ENCODE results near the gene PLA2G4F. TPM values are rescaled to one million over a fixed set of nuclear protein-coding genes. Genes with fewer than 3 reads are reported as not detected.
"Not testable (repeated sequence)": the region's sequence is repeated elsewhere in the genome, so short reads cannot be mapped to it uniquely, and the experiment has no call there.

Gene PLA2G4F
- total RNA-seq, 1 donor: not detected

GRCh38 chr15:42093966-42094365 is 62.5 kb downstream of the PLA2G4F start:
- no peak overlapping the region for H3K4me2 ChIP-seq (ENCODE audit: insufficient read depth, low read length)
- no peaks in the 10 kb centered on the region for H3K36me3 ChIP-seq (ENCODE audit: insufficient read depth, low read length)
- no peaks in the 10 kb centered on the region for H4K20me1 ChIP-seq (ENCODE audit: insufficient read depth, low read length)
- H3K27ac ChIP-seq (ENCODE audit: low read depth, low read length): no peak overlapping the region
- H2AFZ ChIP-seq (ENCODE audit: low read length): no peak overlapping the region
- no peak for TF ChIP-seq CTCF (IDR thresholded peaks at IDR 0.05; ENCODE audit: extremely low read depth, low read depth, low read length)
- no peaks in the 10 kb centered on the region for H3K9me3 ChIP-seq (ENCODE audit: low read depth, low read length)
- DNase-seq (ENCODE audit: insufficient read length, low spot score, missing footprints): no peak
- H3K4me3 ChIP-seq (ENCODE audit: insufficient read depth, low read length): no peak overlapping the region
- H3K4me1 ChIP-seq (ENCODE audit: insufficient read depth, low read length): no peaks in the 10 kb centered on the region
- H3K27me3 ChIP-seq (ENCODE audit: insufficient read depth, low read length): peaks cover 38% of the 10 kb centered on the region
- H3K79me2 ChIP-seq (ENCODE audit: insufficient read depth, low read length): no peaks in the 10 kb centered on the region

GRCh38 chr15:42092398-42093318 is 63.8 kb downstream of the PLA2G4F start:
- no peaks in the 10 kb centered on the region for H4K20me1 ChIP-seq (ENCODE audit: insufficient read depth, low read length)
- no peak overlapping the region for H3K27ac ChIP-seq (ENCODE audit: low read depth, low read length)
- no peaks in the 10 kb centered on the region for H3K9me3 ChIP-seq (ENCODE audit: low read depth, low read length)

GRCh38 chr15:42091753-42092397 is 64.6 kb downstream of the PLA2G4F start:
- H3K4me1 ChIP-seq (ENCODE audit: insufficient read depth, low read length); DNase-seq (ENCODE audit: insufficient read length, low spot score, missing footprints); H2AFZ ChIP-seq (ENCODE audit: low read length); H3K79me2 ChIP-seq (ENCODE audit: insufficient read depth, low read length); H3K36me3 ChIP-seq (ENCODE audit: insufficient read depth, low read length); H3K4me3 ChIP-seq (ENCODE audit: insufficient read depth, low read length); H3K27ac ChIP-seq (ENCODE audit: low read depth, low read length); H4K20me1 ChIP-seq (ENCODE audit: insufficient read depth, low read length); H3K9me3 ChIP-seq (ENCODE audit: low read depth, low read length); H3K4me2 ChIP-seq (ENCODE audit: insufficient read depth, low read length): not testable (repeated sequence)
- peaks cover 25% of the 10 kb centered on the region for H3K27me3 ChIP-seq (ENCODE audit: insufficient read depth, low read length)

More at GRCh38 chr15:42092398-42093318, 63.8 kb downstream of the PLA2G4F start:
- no peak overlapping the region for H2AFZ ChIP-seq (ENCODE audit: low read length)
- H3K27me3 ChIP-seq (ENCODE audit: insufficient read depth, low read length): peaks cover 28% of the 10 kb centered on the region
- H3K4me3 ChIP-seq (ENCODE audit: insufficient read depth, low read length): no peak overlapping the region
- H3K4me1 ChIP-seq (ENCODE audit: insufficient read depth, low read length): no peaks in the 10 kb centered on the region
- no peaks in the 10 kb centered on the region for H3K36me3 ChIP-seq (ENCODE audit: insufficient read depth, low read length)
- H3K79me2 ChIP-seq (ENCODE audit: insufficient read depth, low read length): no peaks in the 10 kb centered on the region
- DNase-seq (ENCODE audit: insufficient read length, low spot score, missing footprints): no peak
- TF ChIP-seq CTCF (IDR thresholded peaks at IDR 0.05; ENCODE audit: extremely low read depth, low read depth, low read length): no peak
- no peak overlapping the region for H3K4me2 ChIP-seq (ENCODE audit: insufficient read depth, low read length)

GRCh38 chr15:42090781-42091180 is 65.7 kb downstream of the PLA2G4F start:
- Histone ChIP-seq H3K9me3 (ENCODE audit: low read depth, low read length) (no peaks in the 10 kb centered on the region), H4K20me1 (ENCODE audit: insufficient read depth, low read length) (no peaks in the 10 kb centered on the region), H3K4me2 (ENCODE audit: insufficient read depth, low read length) (no peak overlapping the region), H3K79me2 (ENCODE audit: insufficient read depth, low read length) (no peaks in the 10 kb centered on the region), H2AFZ (ENCODE audit: low read length) (no peak overlapping the region), H3K4me1 (ENCODE audit: insufficient read depth, low read length) (no peaks in the 10 kb centered on the region), H3K27ac (ENCODE audit: low read depth, low read length) (no peak overlapping the region), H3K36me3 (ENCODE audit: insufficient read depth, low read length) (no peaks in the 10 kb centered on the region), H3K4me3 (ENCODE audit: insufficient read depth, low read length) (no peak overlapping the region), H3K27me3 (ENCODE audit: insufficient read depth, low read length) (peaks cover 27% of the 10 kb centered on the region)
- no peak for TF ChIP-seq CTCF (IDR thresholded peaks at IDR 0.05; ENCODE audit: extremely low read depth, low read depth, low read length)
- no peak for DNase-seq (ENCODE audit: insufficient read length, low spot score, missing footprints)
